ENCODE results near the gene SSU72. TPM values are rescaled to one million over a fixed set of nuclear protein-coding genes. Genes with fewer than 3 reads are reported as not detected.

Gene SSU72
- total RNA-seq, 4 donors from 2014 or later: 78.7 to 134 (median 112) TPM

- Histone ChIP-seq H3K27me3 (no peaks in the 10 kb centered on the region), H3K4me1 (peaks cover 10 to 33% (median 17%) of the 10 kb centered on the region in 4 donors), H3K27ac (replicated peaks in 1 of 4) (peak overlapping the region in 1 of 4 donors; percentile 42), H3K36me3 (peaks cover 3 to 34% (median 17%) of the 10 kb centered on the region in 4 donors), H3K9me3 (no peaks in the 10 kb centered on the region), H3K4me3 (no peak overlapping the region)
- no peak for DNase-seq (ENCODE audit: extremely low spot score)
- 72% methylated on average over 21 of the region's 31 CpGs for WGBS
- TF ChIP-seq POLR2AphosphoS5 (IDR thresholded peaks at IDR 0.05): no peak
- no peak for TF ChIP-seq EP300 (IDR thresholded peaks at IDR 0.05)
- no peak for TF ChIP-seq POLR2A (IDR thresholded peaks at IDR 0.05; ENCODE audit: low read depth)
- no peak for TF ChIP-seq CTCF (IDR thresholded peaks at IDR 0.05)
- intact Hi-C loops (cut with DNase I): no loop called here
Measured at GRCh38 chr1:1554926-1555915, 19.4 kb downstream of the SSU72 start.

DNA sequence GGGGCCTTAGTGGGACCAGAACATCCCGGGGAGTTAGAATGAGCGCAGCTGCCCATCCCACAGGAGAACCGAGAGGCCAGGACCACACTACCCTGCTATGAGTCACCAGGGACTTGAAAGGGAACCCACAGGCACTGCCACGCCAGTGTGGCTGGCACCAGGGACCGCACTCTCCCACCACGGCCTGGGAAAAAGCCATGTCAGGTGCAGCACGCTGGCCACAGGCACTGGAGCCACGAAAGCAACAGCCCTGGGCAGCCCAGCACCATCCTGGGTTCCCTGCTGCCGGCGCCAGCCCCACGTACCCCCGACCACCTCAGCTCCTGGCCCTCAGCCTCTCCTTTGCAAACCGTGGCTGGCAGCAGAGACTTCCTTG lies 20.1 kb downstream of the SSU72 start:
- DNase-seq (ENCODE audit: extremely low spot score): no peak
- no peak for TF ChIP-seq EP300 (IDR thresholded peaks at IDR 0.05)
- H3K36me3 ChIP-seq: peaks cover 0 to 27% (median 12%) of the 10 kb centered on the region in 4 donors
- intact Hi-C loops (cut with DNase I): no loop called here
- H3K27me3 ChIP-seq: no peaks in the 10 kb centered on the region
- peaks cover 10 to 35% (median 18%) of the 10 kb centered on the region in 4 donors for H3K4me1 ChIP-seq
- H3K9me3 ChIP-seq: no peaks in the 10 kb centered on the region
- H3K27ac ChIP-seq (replicated peaks in 1 of 4): peak overlapping the region in 2 of 4 donors; percentile 22 to 42
- H3K4me3 ChIP-seq: no peak overlapping the region
- 89% methylated on average over 2 of the region's 13 CpGs for WGBS

DNA sequence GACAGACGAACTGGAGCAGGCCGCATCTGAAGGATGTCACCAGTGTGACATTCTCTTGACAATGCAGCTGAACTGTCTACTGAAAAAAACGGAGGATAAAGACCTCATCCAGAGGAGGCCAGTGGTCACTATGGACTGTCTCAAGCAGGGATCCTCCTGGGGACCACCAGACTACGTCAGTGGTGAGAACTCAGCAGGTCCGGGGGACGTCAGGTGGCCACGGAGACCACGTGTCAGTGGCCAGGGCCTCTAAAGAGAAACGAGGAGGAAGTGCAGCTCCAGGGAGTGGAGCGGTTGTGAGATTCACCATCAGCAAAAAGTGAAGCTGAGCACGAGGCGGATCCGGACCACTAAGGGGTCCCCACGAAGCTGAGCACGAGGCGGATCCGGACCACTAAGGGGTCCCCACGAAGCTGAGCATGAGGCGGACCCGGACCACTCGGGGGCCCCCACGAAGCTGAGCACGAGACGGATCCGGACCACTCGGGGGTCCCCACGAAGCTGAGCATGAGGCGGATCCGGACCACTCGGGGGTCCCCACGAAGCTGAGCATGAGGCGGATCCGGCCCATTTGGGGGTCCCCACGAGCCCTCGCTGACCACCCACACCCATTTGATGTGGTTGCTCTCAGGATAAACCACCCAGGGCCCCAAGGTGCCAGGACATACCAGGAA lies 20.7 kb downstream of the SSU72 start:
- H3K4me3 ChIP-seq: no peak overlapping the region
- peak overlapping the region in 2 of 4 donors; percentile 22 to 42 for H3K27ac ChIP-seq (replicated peaks in 1 of 4)
- intact Hi-C loops (cut with DNase I): no loop called here
- H3K27me3 ChIP-seq: no peaks in the 10 kb centered on the region
- no peaks in the 10 kb centered on the region for H3K9me3 ChIP-seq
- 90% methylated on average over 33 of the region's 35 CpGs for WGBS
- H3K36me3 ChIP-seq: peaks cover 0 to 25% (median 12%) of the 10 kb centered on the region in 4 donors
- TF ChIP-seq CTCF (IDR thresholded peaks at IDR 0.05) (no peak), POLR2AphosphoS5 (IDR thresholded peaks at IDR 0.05) (no peak), POLR2A (IDR thresholded peaks at IDR 0.05; ENCODE audit: low read depth) (no peak), EP300 (IDR thresholded peaks at IDR 0.05) (no peak)
- peaks cover 10 to 35% (median 18%) of the 10 kb centered on the region in 4 donors for H3K4me1 ChIP-seq
- DNase-seq (ENCODE audit: extremely low spot score): no peak

DNA sequence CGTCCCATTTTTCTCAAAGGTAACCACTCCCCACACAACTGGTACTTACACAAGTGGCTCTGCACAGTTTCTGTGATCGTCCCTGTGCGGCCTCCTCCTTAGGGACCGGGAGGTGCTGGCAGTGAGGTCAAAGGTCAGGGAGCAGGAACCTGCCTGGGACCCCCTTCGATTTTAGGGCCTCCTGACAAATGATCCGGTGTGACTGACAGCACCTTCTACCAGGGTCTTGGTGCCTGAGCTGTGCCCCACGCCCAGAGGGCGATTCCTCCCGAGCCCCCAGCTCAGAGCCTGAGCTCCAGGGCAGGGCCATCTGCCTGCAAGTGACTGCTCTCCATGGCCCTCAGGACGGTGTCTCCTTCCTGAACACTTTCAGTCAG lies 22.4 kb downstream of the SSU72 start:
- H3K4me3 ChIP-seq: no peak overlapping the region
- H3K27ac ChIP-seq (replicated peaks in 1 of 4): no peak overlapping the region
- H3K9me3 ChIP-seq: no peaks in the 10 kb centered on the region
- intact Hi-C loops (cut with DNase I): no loop called here
- H3K36me3 ChIP-seq: peaks cover 4 to 31% (median 12%) of the 10 kb centered on the region in 4 donors
- 64% methylated on average over 3 of the region's 10 CpGs for WGBS
- TF ChIP-seq EP300 (IDR thresholded peaks at IDR 0.05): no peak
- no peak for TF ChIP-seq CTCF (IDR thresholded peaks at IDR 0.05)
- TF ChIP-seq POLR2A (IDR thresholded peaks at IDR 0.05; ENCODE audit: low read depth): no peak
- TF ChIP-seq POLR2AphosphoS5 (IDR thresholded peaks at IDR 0.05): no peak
- peaks cover 10 to 35% (median 18%) of the 10 kb centered on the region in 4 donors for H3K4me1 ChIP-seq
- no peak for DNase-seq (ENCODE audit: extremely low spot score)
- H3K27me3 ChIP-seq: no peaks in the 10 kb centered on the region

Data from esophagus muscularis mucosa (tissue), 4 donors.